ENCODE data around the gene PAEP. TPM values are rescaled to one million over a fixed set of nuclear protein-coding genes. Genes with fewer than 3 reads are reported as not detected.

The PAEP gene
- total and polyA plus RNA-seq, 8 donors = not detected

DNA sequence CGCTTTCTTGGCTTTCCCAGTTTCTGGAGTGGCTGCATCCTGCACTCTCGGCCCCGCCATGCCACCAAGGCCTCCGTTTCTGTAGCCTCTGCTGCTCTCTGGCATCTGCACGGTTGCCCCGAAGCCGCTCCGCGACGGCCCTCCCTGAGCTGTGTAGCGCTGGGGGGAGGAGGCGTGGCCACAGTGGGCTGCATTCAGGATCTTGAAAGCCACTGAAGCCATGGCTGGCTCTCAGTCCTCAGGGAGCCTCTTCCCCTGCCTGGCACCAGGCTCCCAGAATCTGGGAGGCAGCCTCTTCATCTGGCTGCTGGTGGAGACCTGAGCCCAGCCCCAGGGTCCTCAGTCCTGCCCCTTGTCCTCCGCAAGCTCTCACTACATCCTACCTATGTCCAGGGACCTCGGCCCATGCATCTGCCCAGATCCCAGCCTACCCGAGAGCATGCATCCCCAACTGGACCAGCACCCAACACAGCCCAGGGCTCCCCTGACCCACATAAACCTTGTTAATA lies 25.1 kb downstream of the PAEP start:
- WGBS, 2 donors = 45 to 60% methylated on average over 14 to 15 of the region's 15 CpGs
- Histone ChIP-seq H3K36me3 (no peaks in the 10 kb centered on the region), H3K4me3 (no peak overlapping the region), H3K27me3 (no peaks in the 10 kb centered on the region), H3K4me1 (no peaks in the 10 kb centered on the region), H3K9me3 (no peaks in the 10 kb centered on the region), H3K27ac (no peak overlapping the region)
- intact Hi-C loops (cut with DNase I) = no loop called here
- FAIRE-seq = no peak
- DNase-seq = no peak
- TF ChIP-seq, protein P1, sequence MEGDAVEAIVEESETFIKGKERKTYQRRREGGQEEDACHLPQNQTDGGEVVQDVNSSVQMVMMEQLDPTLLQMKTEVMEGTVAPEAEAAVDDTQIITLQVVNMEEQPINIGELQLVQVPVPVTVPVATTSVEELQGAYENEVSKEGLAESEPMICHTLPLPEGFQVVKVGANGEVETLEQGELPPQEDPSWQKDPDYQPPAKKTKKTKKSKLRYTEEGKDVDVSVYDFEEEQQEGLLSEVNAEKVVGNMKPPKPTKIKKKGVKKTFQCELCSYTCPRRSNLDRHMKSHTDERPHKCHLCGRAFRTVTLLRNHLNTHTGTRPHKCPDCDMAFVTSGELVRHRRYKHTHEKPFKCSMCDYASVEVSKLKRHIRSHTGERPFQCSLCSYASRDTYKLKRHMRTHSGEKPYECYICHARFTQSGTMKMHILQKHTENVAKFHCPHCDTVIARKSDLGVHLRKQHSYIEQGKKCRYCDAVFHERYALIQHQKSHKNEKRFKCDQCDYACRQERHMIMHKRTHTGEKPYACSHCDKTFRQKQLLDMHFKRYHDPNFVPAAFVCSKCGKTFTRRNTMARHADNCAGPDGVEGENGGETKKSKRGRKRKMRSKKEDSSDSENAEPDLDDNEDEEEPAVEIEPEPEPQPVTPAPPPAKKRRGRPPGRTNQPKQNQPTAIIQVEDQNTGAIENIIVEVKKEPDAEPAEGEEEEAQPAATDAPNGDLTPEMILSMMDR (IDR thresholded peaks at IDR 0.05) = no peak
- no peak for ATAC-seq

- no peaks in the 10 kb centered on the region for H3K9me3 ChIP-seq
- no peak overlapping the region for H3K4me3 ChIP-seq
- no peak for ATAC-seq
- TF ChIP-seq, protein P1 (IDR thresholded peaks at IDR 0.05) = no peak
- 13% methylated on average over 7 of the region's 7 CpGs; no CpG with 5 or more reads in 1 of the 2 donors for WGBS, 2 donors
- no peak for FAIRE-seq
- DNase-seq = no peak
- H3K4me1 ChIP-seq = no peaks in the 10 kb centered on the region
- H3K27ac ChIP-seq = no peak overlapping the region
- H3K27me3 ChIP-seq = no peaks in the 10 kb centered on the region
- H3K36me3 ChIP-seq = no peaks in the 10 kb centered on the region
- intact Hi-C loops (cut with DNase I) = no loop called here
These were observed 26.1 kb downstream of the PAEP start for GRCh38 chr9:135587658-135588057.

DNA sequence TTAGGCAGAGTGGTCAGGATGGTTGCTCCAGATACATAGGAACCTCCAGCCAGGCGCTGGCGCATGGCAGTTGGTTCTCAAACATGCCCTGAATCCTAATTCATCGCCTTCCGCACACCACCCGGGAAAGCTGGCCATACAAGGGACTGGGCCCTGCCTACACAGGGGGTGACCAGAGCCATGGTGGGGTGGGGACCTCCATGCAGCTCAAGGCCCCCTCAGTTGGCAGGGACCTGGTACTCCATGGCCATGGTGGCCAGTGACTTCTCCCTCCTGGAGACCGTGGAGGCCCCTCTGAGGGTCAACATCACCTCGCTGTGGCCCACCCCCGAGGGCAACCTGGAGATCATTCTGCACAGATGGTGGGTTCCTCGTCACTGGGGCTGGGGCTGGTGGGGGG lies 26.8 kb downstream of the PAEP start:
- Histone ChIP-seq H3K9me3 (no peaks in the 10 kb centered on the region), H3K27ac (no peak overlapping the region), H3K4me3 (no peak overlapping the region), H3K36me3 (no peaks in the 10 kb centered on the region), H3K4me1 (no peaks in the 10 kb centered on the region), H3K27me3 (no peaks in the 10 kb centered on the region)
- ATAC-seq (no peak), FAIRE-seq (no peak), DNase-seq (no peak)
- TF ChIP-seq, protein P1 (IDR thresholded peaks at IDR 0.05) = no peak
- intact Hi-C loops (cut with DNase I) = no loop called here
- WGBS, 2 donors = 78 to 81% methylated on average over 9 of the region's 9 CpGs

GRCh38 chr9:135588886-135589595 lies 27.5 kb downstream of the PAEP start:
- FAIRE-seq = no peak

More at GRCh38 chr9:135588886-135589595, 27.5 kb downstream of the PAEP start:
- Histone ChIP-seq H3K27ac (no peak overlapping the region), H3K27me3 (no peaks in the 10 kb centered on the region), H3K4me3 (no peak overlapping the region), H3K9me3 (no peaks in the 10 kb centered on the region), H3K36me3 (no peaks in the 10 kb centered on the region), H3K4me1 (no peaks in the 10 kb centered on the region)
- TF ChIP-seq, protein P1 (IDR thresholded peaks at IDR 0.05) = no peak
- intact Hi-C loops (cut with DNase I) = no loop called here
- no peak for DNase-seq
- no peak for ATAC-seq
- WGBS, 2 donors = 64 to 81% methylated on average over 20 of the region's 20 CpGs
